IMR-90 (cell line): ENCODE measurements around the gene AKAP6. TPM values are rescaled to one million over a fixed set of nuclear protein-coding genes. Genes with fewer than 3 reads are reported as not detected.

ENCODE experiments used
- ATAC-seq: fragments of 200-7000 bp; cut with Tn5 transposase; 2 replicates; pipeline ENCODE4 v1.9.1; 2020; ENCODE audit warnings: low read depth, mild to moderate bottlenecking, moderate library complexity
- BruUV-seq: library from RNA; stranded (reverse); fragments of 400-500 nt; replicated peaks from 2 replicates; lab custom pipeline; 2021; lab: Mats Ljungman, UMichigan
- CTCF ChIA-PET: fragments of 300-600 bp; formaldehyde crosslinking; extraction: SDS; loops from one replicate; lab custom pipeline; 2021; ENCODE audit warnings: antibody characterized with exemption; lab: Yijun Ruan, JAX
- POLR2A ChIA-PET: fragments of 300-600 bp; sonication (Branson Sonifier 250); formaldehyde crosslinking; loops from one replicate; lab custom pipeline; 2022; ENCODE audit warnings: antibody characterized with exemption; ENCODE audit not compliant: unreplicated experiment; lab: Charles Lee
- DNase-seq: peaks from one replicate; pipeline ENCODE4 v3.0.0; 2013
- H2AFZ ChIP-seq: replicated peaks from 2 replicates; pipeline ENCODE3; 2013; ENCODE audit warnings: low read length, mild to moderate bottlenecking; ENCODE audit not compliant: poor library complexity
- H2AK5ac ChIP-seq: 2 replicates; pipeline ENCODE4 v1.6.1; 2013; ENCODE audit warnings: low read depth, low read length, inconsistent platforms
- H2AK9ac ChIP-seq: replicated peaks from 2 replicates; pipeline ENCODE3; 2013; ENCODE audit warnings: mild to moderate bottlenecking, low read depth, low read length, moderate library complexity; ENCODE audit not compliant: poor library complexity
- H2BK120ac ChIP-seq: 2 replicates; pipeline ENCODE4 v1.6.1; 2013; ENCODE audit warnings: low read depth, low read length, inconsistent platforms
- H2BK15ac ChIP-seq: 3 replicates; pipeline ENCODE4 v1.6.1; 2013; ENCODE audit warnings: low read depth, low read length, inconsistent platforms
- H2BK20ac ChIP-seq: 2 replicates; pipeline ENCODE4 v1.6.1; 2013; ENCODE audit warnings: low read depth, mild to moderate bottlenecking, inconsistent platforms, low read length, moderate library complexity
- H2BK5ac ChIP-seq: 2 replicates; pipeline ENCODE4 v1.6.1; 2013; ENCODE audit warnings: mild to moderate bottlenecking, low read depth, low read length, inconsistent platforms; ENCODE audit not compliant: poor library complexity, severe bottlenecking
- H3K14ac ChIP-seq: replicated peaks from 2 replicates; pipeline ENCODE4 v1.6.1; 2013; ENCODE audit warnings: low read depth, low read length, inconsistent platforms
- H3K18ac ChIP-seq: 2 replicates; pipeline ENCODE4 v1.6.1; 2013; ENCODE audit warnings: low read depth, low read length, control low read depth
- H3K23ac ChIP-seq: 2 replicates; pipeline ENCODE4 v1.6.1; 2013; ENCODE audit warnings: low read depth, low read length, inconsistent platforms
- H3K27ac ChIP-seq: 2 replicates; pipeline ENCODE4 v1.5.1; 2013; ENCODE audit warnings: mild to moderate bottlenecking, control low read depth, low read length; ENCODE audit not compliant: insufficient read depth
- H3K27me3 ChIP-seq: 2 replicates; pipeline ENCODE4 v1.6.1; 2013; ENCODE audit warnings: low read length; ENCODE audit not compliant: control insufficient read depth, insufficient read depth
- H3K36me3 ChIP-seq: 2 replicates; pipeline ENCODE4 v1.6.1; 2013; ENCODE audit warnings: low read length, mixed read lengths; ENCODE audit not compliant: control insufficient read depth, insufficient read depth
- H3K4ac ChIP-seq: 2 replicates; pipeline ENCODE4 v1.6.1; 2013; ENCODE audit warnings: low read depth, low read length, inconsistent platforms
- H3K4me1 ChIP-seq: 2 replicates; pipeline ENCODE4 v1.6.1; 2013; ENCODE audit warnings: low read length, mixed read lengths; ENCODE audit not compliant: control insufficient read depth, insufficient read depth
- H3K4me2 ChIP-seq: 2 replicates; pipeline ENCODE4 v1.6.1; 2013; ENCODE audit warnings: low read depth, mild to moderate bottlenecking, control low read depth, low read length, moderate library complexity
- H3K4me3 ChIP-seq: 2 replicates; pipeline ENCODE4 v1.5.1; 2013; ENCODE audit warnings: low read depth, mild to moderate bottlenecking, control low read depth, low read length, moderate library complexity; ENCODE audit not compliant: insufficient read depth
- H3K56ac ChIP-seq: 2 replicates; pipeline ENCODE4 v1.6.1; 2013; ENCODE audit warnings: low read length, inconsistent platforms; ENCODE audit not compliant: insufficient read depth; ENCODE audit errors: extremely low read depth
- H3K79me1 ChIP-seq, 2 experiments: 2 replicates each; pipeline ENCODE4 v1.6.1; 2013; ENCODE audit warnings: low read length in 2 of 2, inconsistent platforms in 1 of 2, low read depth in 1 of 2
- H3K9ac ChIP-seq: 2 replicates; pipeline ENCODE4 v1.6.1; 2013; ENCODE audit warnings: low read depth, low read length, control low read depth
- H3K9me1 ChIP-seq: 2 replicates; pipeline ENCODE4 v1.6.1; 2013; ENCODE audit warnings: low read length, inconsistent platforms; ENCODE audit not compliant: insufficient read depth
- H3K9me3 ChIP-seq: 2 replicates; pipeline ENCODE4 v1.6.1; 2013; ENCODE audit warnings: low read length; ENCODE audit not compliant: control insufficient read depth, insufficient read depth
- H4K20me1 ChIP-seq: 2 replicates; pipeline ENCODE4 v1.6.1; 2013; ENCODE audit warnings: low read length, inconsistent platforms; ENCODE audit not compliant: insufficient read depth
- H4K5ac ChIP-seq: 2 replicates; pipeline ENCODE4 v1.6.1; 2013; ENCODE audit warnings: mild to moderate bottlenecking, low read depth, low read length, control low read depth
- H4K8ac ChIP-seq, 2 experiments: 2 replicates each; pipeline ENCODE4 v1.6.1; 2013; ENCODE audit warnings: low read depth in 2 of 2, low read length in 2 of 2, control low read depth in 1 of 2, inconsistent platforms in 1 of 2
- H4K91ac ChIP-seq: 2 replicates; pipeline ENCODE4 v1.6.1; 2013; ENCODE audit warnings: low read depth, low read length, inconsistent platforms; ENCODE audit not compliant: insufficient read depth
- BHLHE40 ChIP-seq: fragments of 150-350 bp; IDR thresholded peaks from 2 replicates; pipeline ENCODE4 v1.6.1; 2016; ENCODE audit warnings: mild to moderate bottlenecking, low read depth, low read length
- ELK1 ChIP-seq: fragments of 150-350 bp; IDR thresholded peaks from 2 replicates; pipeline ENCODE4 v1.6.1; 2016; ENCODE audit warnings: low read depth, mild to moderate bottlenecking, low read length, moderate library complexity, borderline replicate concordance
- MAFK ChIP-seq: IDR thresholded peaks from 2 replicates; pipeline ENCODE4 v1.6.1; 2012; ENCODE audit warnings: low read depth, low read length, improper control_type of control experiment
- MAZ ChIP-seq: IDR thresholded peaks from 2 replicates; pipeline ENCODE4 v1.6.1; 2012; ENCODE audit warnings: low read depth, mild to moderate bottlenecking, low read length, improper control_type of control experiment, moderate library complexity, borderline replicate concordance
- MXI1 ChIP-seq: IDR thresholded peaks from 2 replicates; pipeline ENCODE4 v1.6.1; 2012; ENCODE audit warnings: low read depth, mild to moderate bottlenecking, low read length, moderate library complexity, borderline replicate concordance
- NFE2L2 ChIP-seq: fragments of 150-350 bp; IDR thresholded peaks from 2 replicates; pipeline ENCODE4 v1.6.1; 2016; ENCODE audit warnings: low read depth, mild to moderate bottlenecking, low read length
- RAD21 ChIP-seq: IDR thresholded peaks from 2 replicates; pipeline ENCODE4 v1.6.1; 2012; ENCODE audit warnings: low read length, improper control_type of control experiment
- RCOR1 ChIP-seq: IDR thresholded peaks from 2 replicates; pipeline ENCODE4 v1.6.1; 2012; ENCODE audit warnings: mild to moderate bottlenecking, low read length, improper control_type of control experiment; ENCODE audit not compliant: insufficient replicate concordance
- RFX5 ChIP-seq: IDR thresholded peaks from 2 replicates; pipeline ENCODE4 v1.8.0; 2012; ENCODE audit warnings: low read depth, mild to moderate bottlenecking, low read length, moderate library complexity
- WGBS, 2 experiments: methylation state at CpG; one replicate each; pipeline versions ENCODE4 v1.1.5 to v1.1.7; 2013; ENCODE audit warnings: missing lambda C conversion rate in 2 of 2; ENCODE audit not compliant: insufficient read length in 1 of 2; ENCODE audit errors: extremely low coverage in 2 of 2; 5-methylcytosine and 5-hydroxymethylcytosine counted together
- dilution Hi-C: fragments of 300-500 bp; cut with HindIII; formaldehyde crosslinking; loops from one replicate; pipeline ENCODE4 v1.14.3; 2018; ENCODE audit warnings: low sequenced_read_pairs; ENCODE audit not compliant: unreplicated experiment
- in situ Hi-C: fragments of 300-500 bp; cut with MboI; formaldehyde crosslinking; loops from 3 replicates; pipeline ENCODE4 v1.14.3; 2019; ENCODE audit warnings: low sequenced_read_pairs, inconsistent platforms, mixed read lengths
- intact Hi-C: fragments of 100-400 bp; cut with micrococcal nuclease; formaldehyde crosslinking; loops from 2 replicates; pipeline ENCODE4 v1.10.0; 2022
- polyA plus RNA-seq, 3 experiments: library from polyadenylated mRNA; depleted of rRNA; stranded (reverse); fragments of >200 nt; gene quantifications; 2 replicates each; pipeline ENCODE4 v1.2.3, GENCODE V29; 2012; ENCODE audit warnings: low replicate concordance in 1 of 3
- total RNA-seq: library from RNA; depleted of rRNA; stranded (reverse); fragments of >200 nt; gene quantifications from 2 replicates; pipeline ENCODE4 v1.2.3, GENCODE V29; 2012
- TF ChIP-seq, protein P1 (sequence below): fragments of 150-350 bp; IDR thresholded peaks from 2 replicates; pipeline ENCODE4 v1.6.1; 2017; ENCODE audit warnings: mild to moderate bottlenecking, antibody characterized with exemption, low read length, low read depth

The AKAP6 gene
- total and polyA plus RNA-seq, 2 of the 4 experiments (the other 2 are of a cell fraction) = 0.22 to 1.6 TPM

DNA sequence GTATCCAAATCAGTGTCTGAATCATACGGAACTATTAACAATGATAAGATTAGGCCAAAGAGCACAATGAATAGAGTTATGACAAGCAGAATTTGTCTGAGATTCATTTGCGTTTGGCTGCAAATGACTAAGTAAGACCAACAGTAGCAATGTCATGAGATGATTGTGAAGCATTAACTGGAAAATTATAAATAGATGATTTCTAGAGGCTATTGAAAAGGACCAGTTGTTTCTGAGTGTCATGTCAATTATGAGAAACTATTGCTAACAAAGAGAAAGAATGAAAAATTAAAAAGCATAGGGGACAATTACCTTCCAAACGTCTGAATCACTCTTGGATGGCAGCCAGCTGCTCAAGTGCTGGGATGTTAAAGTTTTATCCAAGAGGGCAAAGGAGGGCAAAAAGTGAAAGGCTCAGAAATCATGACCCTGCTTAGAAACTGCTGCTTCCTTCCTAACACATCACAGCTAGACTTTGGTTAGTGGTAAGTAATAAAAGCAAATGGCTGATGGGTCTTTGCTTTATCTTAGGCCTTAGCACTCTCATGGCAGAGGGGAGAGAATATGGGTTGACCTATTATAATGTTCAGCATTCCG is 89.0 kb downstream of the AKAP6 start:
- H3K9ac ChIP-seq = no peak overlapping the region
- ChIA-PET POLR2A (no interaction called here), CTCF (interaction anchor here (0.6 kb wide), 1 partner anchor 1241 kb away, joined by 4 read pairs; no protein-coding TSS in a partner anchor)
- H3K36me3 ChIP-seq = no peaks in the 10 kb centered on the region
- no peak overlapping the region for H2BK20ac ChIP-seq
- H3K23ac ChIP-seq = no peak overlapping the region
- TF ChIP-seq MAFK (no peak), RCOR1 (no peak), MAZ (no peak), RFX5 (no peak), RAD21 (no peak), MXI1 (no peak), NFE2L2 (no peak), ELK1 (no peak), BHLHE40 (no peak)
- TF ChIP-seq, protein P1, sequence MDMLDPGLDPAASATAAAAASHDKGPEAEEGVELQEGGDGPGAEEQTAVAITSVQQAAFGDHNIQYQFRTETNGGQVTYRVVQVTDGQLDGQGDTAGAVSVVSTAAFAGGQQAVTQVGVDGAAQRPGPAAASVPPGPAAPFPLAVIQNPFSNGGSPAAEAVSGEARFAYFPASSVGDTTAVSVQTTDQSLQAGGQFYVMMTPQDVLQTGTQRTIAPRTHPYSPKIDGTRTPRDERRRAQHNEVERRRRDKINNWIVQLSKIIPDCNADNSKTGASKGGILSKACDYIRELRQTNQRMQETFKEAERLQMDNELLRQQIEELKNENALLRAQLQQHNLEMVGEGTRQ = no peak
- H2AK5ac ChIP-seq = no peak overlapping the region
- H4K20me1 ChIP-seq = no peaks in the 10 kb centered on the region
- no peak overlapping the region for H2AFZ ChIP-seq
- no peak overlapping the region for H4K8ac ChIP-seq
- no peak overlapping the region for H3K27ac ChIP-seq
- H3K4ac ChIP-seq = no peak overlapping the region
- H3K79me1 ChIP-seq = no peaks in the 10 kb centered on the region
- BruUV-seq = no TSS peak
- peak; percentile 59 for DNase-seq
- no peak overlapping the region for H3K18ac ChIP-seq
- H2BK15ac ChIP-seq = no peak overlapping the region
- H3K27me3 ChIP-seq = no peaks in the 10 kb centered on the region
- no peak overlapping the region for H3K56ac ChIP-seq
- H3K14ac ChIP-seq = no peak overlapping the region
- dilution Hi-C loops = no loop called here
- H3K4me2 ChIP-seq = peak overlapping the region; percentile 30; the same call in 1 of the 2 replicates
- WGBS, 2 experiments = 20% methylated on average over 1 of the region's 4 CpGs; no CpG with 5 or more reads in 1 of the 2 experiments
- 0 out of 2 replicates have a peak, but pooled peaks cover 2% of the 10 kb centered on the region for H3K9me3 ChIP-seq
- peak; percentile 60 for ATAC-seq
- intact Hi-C loops = no loop called here
- no peak overlapping the region for H2BK5ac ChIP-seq
- no peak overlapping the region for H3K4me3 ChIP-seq
- H4K91ac ChIP-seq = no peak overlapping the region
- H2BK120ac ChIP-seq = no peak overlapping the region
- no peak overlapping the region for H4K5ac ChIP-seq
- peaks cover 3% of the 10 kb centered on the region; the same call in 1 of the 2 replicates for H3K9me1 ChIP-seq
- in situ Hi-C loops = no loop called here
- peaks cover 5% of the 10 kb centered on the region for H3K4me1 ChIP-seq
- H2AK9ac ChIP-seq = no peak overlapping the region
